Ishikawa (cell line): ENCODE measurements around the gene SERPINB1.

Experiments
- CEBPB ChIP-seq: IDR thresholded peaks from 2 replicates; pipeline ENCODE4 v1.6.1; 2012
- CREB1 ChIP-seq: IDR thresholded peaks from 2 replicates; pipeline ENCODE4 v1.6.1; 2012; ENCODE audit warnings: low read depth
- EGR1 ChIP-seq: IDR thresholded peaks from 2 replicates; pipeline ENCODE4 v1.6.1; 2012
- EP300 ChIP-seq: IDR thresholded peaks from 2 replicates; pipeline ENCODE4 v1.6.1; 2012; ENCODE audit warnings: borderline replicate concordance
- FOXM1 ChIP-seq: IDR thresholded peaks from 2 replicates; pipeline ENCODE4 v1.6.1; 2012; ENCODE audit warnings: low read depth, borderline replicate concordance
- MAX ChIP-seq: IDR thresholded peaks from 2 replicates; pipeline ENCODE4 v1.6.1; 2012
- NFIC ChIP-seq: IDR thresholded peaks from 2 replicates; pipeline ENCODE4 v1.6.1; 2012
- RAD21 ChIP-seq: IDR thresholded peaks from 2 replicates; pipeline ENCODE4 v1.6.1; 2012; ENCODE audit warnings: low read depth
- REST ChIP-seq: IDR thresholded peaks from 2 replicates; pipeline ENCODE4 v1.6.1; 2012; ENCODE audit warnings: low read depth, mild to moderate bottlenecking
- TAF1 ChIP-seq: IDR thresholded peaks from 2 replicates; pipeline ENCODE4 v1.6.1; 2012; ENCODE audit warnings: low read depth, mild to moderate bottlenecking
- TCF12 ChIP-seq: IDR thresholded peaks from 2 replicates; pipeline ENCODE4 v1.6.1; 2012; ENCODE audit warnings: low read depth
- TEAD4 ChIP-seq: IDR thresholded peaks from 2 replicates; pipeline ENCODE4 v1.6.1; 2012
- USF1 ChIP-seq: IDR thresholded peaks from 2 replicates; pipeline ENCODE4 v1.6.1; 2012
- YY1 ChIP-seq: IDR thresholded peaks from 2 replicates; pipeline ENCODE4 v1.6.1; 2012; ENCODE audit warnings: low read depth
- ZBTB7A ChIP-seq: IDR thresholded peaks from 2 replicates; pipeline ENCODE4 v1.6.1; 2012; ENCODE audit warnings: low read depth

Gene SERPINB1

GRCh38 chr6:2809015-2809414 lies 32.6 kb downstream of the SERPINB1 start:
- no peak for TF ChIP-seq FOXM1
- no peak for TF ChIP-seq USF1
- no peak for TF ChIP-seq RAD21
- TF ChIP-seq EP300, result no peak
- TF ChIP-seq CREB1, result no peak
- TF ChIP-seq REST, result no peak
- no peak for TF ChIP-seq TAF1

- TF ChIP-seq TCF12 (no peak), USF1 (no peak), RAD21 (no peak)
These were observed 34.1 kb downstream of the SERPINB1 start for GRCh38 chr6:2807342-2808090.

DNA sequence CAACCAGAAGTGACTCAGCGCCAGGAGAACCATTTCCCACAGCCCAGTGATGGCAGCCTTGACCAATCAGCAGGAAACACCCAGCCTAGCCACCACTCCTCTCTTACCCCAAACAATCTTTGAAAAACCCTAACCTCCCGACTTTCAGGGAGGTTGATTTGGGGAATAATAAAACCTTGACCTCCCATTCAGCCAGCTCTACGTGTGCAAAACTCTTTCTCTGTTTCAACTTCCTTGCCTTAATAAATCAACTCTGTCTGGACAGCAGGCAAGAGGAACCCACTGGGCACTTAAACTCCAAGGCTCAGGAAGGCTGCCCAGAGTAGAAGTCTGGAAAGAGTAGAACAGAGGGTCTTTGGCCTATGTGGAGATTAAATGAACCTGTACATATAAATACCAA lies 35.0 kb downstream of the SERPINB1 start:
- TF ChIP-seq RAD21, result no peak
- no peak for TF ChIP-seq NFIC
- no peak for TF ChIP-seq ZBTB7A
- no peak for TF ChIP-seq YY1
- TF ChIP-seq REST, result no peak
- TF ChIP-seq FOXM1, result no peak
- TF ChIP-seq CREB1, result no peak
- no peak for TF ChIP-seq EP300
- no peak for TF ChIP-seq TCF12
- no peak for TF ChIP-seq USF1
- no peak for TF ChIP-seq TAF1
- TF ChIP-seq EGR1, result no peak

GRCh38 chr6:2805031-2805430 lies 36.6 kb downstream of the SERPINB1 start:
- TF ChIP-seq FOXM1 (no peak), REST (no peak), YY1 (no peak), USF1 (no peak), CEBPB (no peak), TEAD4 (no peak), MAX (no peak), NFIC (no peak), CREB1 (no peak), EGR1 (no peak), EP300 (no peak), ZBTB7A (no peak), RAD21 (no peak), TAF1 (no peak), TCF12 (no peak)
